Natural killer cell (primary cell): ENCODE measurements around the gene KLHL3. TPM values are rescaled to one million over a fixed set of nuclear protein-coding genes. Genes with fewer than 3 reads are reported as not detected.

Source experiments
- ATAC-seq, 3 donors: fragments of 150-1000 bp in 2 of 3; fragments of 200-7000 bp in 1 of 3; cut with Tn5 transposase; 1 replicate in 1 of 3; 2 replicates in 2 of 3; pipeline ENCODE4 v1.10.0; 2021; ENCODE audit warnings: mild to moderate bottlenecking in 2 of 3, moderate library complexity in 2 of 3
- DNase-seq, 2 donors: peaks; one replicate each; pipeline versions ENCODE4 v3.0.0 to v3.0.0-alpha.2; 2013 to 2021; ENCODE audit warnings: mixed read lengths in 1 of 2
- H3K27ac ChIP-seq: one replicate; pipeline ENCODE4 v1.5.1; 2013; ENCODE audit warnings: mild to moderate bottlenecking, low read length
- H3K27me3 ChIP-seq: one replicate; pipeline ENCODE4 v1.6.1; 2013; ENCODE audit warnings: low read length; ENCODE audit not compliant: control insufficient read depth, insufficient read depth
- H3K36me3 ChIP-seq: one replicate; pipeline ENCODE4 v1.6.1; 2013; ENCODE audit warnings: low read length; ENCODE audit not compliant: control insufficient read depth, insufficient read depth
- H3K4me1 ChIP-seq: one replicate; pipeline ENCODE4 v1.6.1; 2013; ENCODE audit warnings: low read length; ENCODE audit not compliant: control insufficient read depth, insufficient read depth
- H3K4me3 ChIP-seq: one replicate; pipeline ENCODE4 v1.5.1; 2013; ENCODE audit warnings: low read length
- H3K9me3 ChIP-seq: one replicate; pipeline ENCODE4 v1.6.1; 2013; ENCODE audit warnings: low read length; ENCODE audit not compliant: control insufficient read depth, insufficient read depth
- H3K27ac Mint-ChIP-seq, 2 donors: one replicate each; pipeline ENCODE4 v1.8.0; 2022; ENCODE audit warnings: mild to moderate bottlenecking in 2 of 2, mixed read lengths in 2 of 2, moderate library complexity in 1 of 2
- H3K27me3 Mint-ChIP-seq, 2 donors: one replicate each; pipeline ENCODE4 v1.8.0; 2022; ENCODE audit warnings: low read depth in 2 of 2, mixed read lengths in 2 of 2
- H3K36me3 Mint-ChIP-seq: one replicate; pipeline ENCODE4 v1.8.0; 2022; ENCODE audit warnings: mixed read lengths
- H3K4me1 Mint-ChIP-seq, 2 donors: one replicate each; pipeline ENCODE4 v1.8.0; 2022; ENCODE audit warnings: mixed read lengths in 2 of 2
- H3K4me3 Mint-ChIP-seq: one replicate; pipeline ENCODE4 v1.8.0; 2022; ENCODE audit warnings: mild to moderate bottlenecking, moderate library complexity, mixed read lengths
- H3K9me3 Mint-ChIP-seq, 2 donors: one replicate each; pipeline ENCODE4 v1.8.0; 2022; ENCODE audit warnings: mixed read lengths in 2 of 2
- CTCF ChIP-seq: fragments of 200-600 bp; IDR thresholded peaks from one replicate; pipeline ENCODE4 v1.8.0; 2022; ENCODE audit warnings: antibody characterized with exemption
- whole genome bisulfite sequencing: methylation state at CpG from one replicate; pipeline ENCODE4 v1.1.7; 2013; ENCODE audit warnings: missing lambda C conversion rate; ENCODE audit not compliant: insufficient coverage; 5-methylcytosine and 5-hydroxymethylcytosine counted together
- intact Hi-C: fragments of 100-400 bp; cut with micrococcal nuclease; formaldehyde crosslinking; loops from one replicate; pipeline ENCODE4 v1.14.2; 2022
- total RNA-seq, 4 donors: library from RNA; stranded (reverse); fragments of 120-200 nt in 1 of 4; gene quantifications; one replicate each; pipeline versions ENCODE4 v1.2.3 to v1.2.4, GENCODE V29; 2013 to 2022

The KLHL3 gene
- total RNA-seq, 3 donors from 2014 or later (not counting 1 experiment from before 2014, with no cell fraction given): 11.2 to 14.0 (median 13.2) TPM

- no peak overlapping the region for H3K4me3 Mint-ChIP-seq
- Histone ChIP-seq H3K27me3 (no peaks in the 10 kb centered on the region), H3K27ac (no peak overlapping the region), H3K9me3 (no peaks in the 10 kb centered on the region), H3K36me3 (peaks cover 4% of the 10 kb centered on the region), H3K4me1 (no peaks in the 10 kb centered on the region), H3K4me3 (no peak overlapping the region)
- H3K27ac Mint-ChIP-seq: no peak overlapping the region
- intact Hi-C loops: no loop called here
- TF ChIP-seq CTCF: no peak
- no CpG with 5 or more reads among the region's 1 CpG for WGBS
- H3K4me1 Mint-ChIP-seq: no peaks in the 10 kb centered on the region
- no peaks in the 10 kb centered on the region for H3K9me3 Mint-ChIP-seq
- H3K27me3 Mint-ChIP-seq: no peaks in the 10 kb centered on the region
- H3K36me3 Mint-ChIP-seq: no peaks in the 10 kb centered on the region
- ATAC-seq: no peak
- DNase-seq: no peak
Measured at GRCh38 chr5:137641148-137641547, 94.7 kb downstream of the KLHL3 start.

- H3K27me3 ChIP-seq: no peaks in the 10 kb centered on the region
- Mint-ChIP-seq H3K36me3 (no peaks in the 10 kb centered on the region), H3K27me3 (no peaks in the 10 kb centered on the region), H3K4me3 (no peak overlapping the region), H3K27ac (no peak overlapping the region), H3K4me1 (no peaks in the 10 kb centered on the region), H3K9me3 (no peaks in the 10 kb centered on the region)
- DNase-seq: no peak
- H3K4me1 ChIP-seq: no peaks in the 10 kb centered on the region
- WGBS: 89% methylated on average over 11 of the region's 11 CpGs
- intact Hi-C loops: no loop called here
- peaks cover 4% of the 10 kb centered on the region for H3K36me3 ChIP-seq
- no peak for TF ChIP-seq CTCF
- no peak for ATAC-seq
- H3K4me3 ChIP-seq: no peak overlapping the region
- H3K27ac ChIP-seq: no peak overlapping the region
- H3K9me3 ChIP-seq: no peaks in the 10 kb centered on the region
Measured at GRCh38 chr5:137639645-137640044, 96.2 kb downstream of the KLHL3 start.

GRCh38 chr5:137638841-137639240, 97.0 kb downstream of the KLHL3 start:
- H3K4me1 ChIP-seq: no peaks in the 10 kb centered on the region
- no peaks in the 10 kb centered on the region for H3K27me3 ChIP-seq
- no peak for ATAC-seq
- no peak overlapping the region for H3K4me3 ChIP-seq
- DNase-seq: no peak
- intact Hi-C loops: no loop called here
- no peak overlapping the region for H3K27ac Mint-ChIP-seq
- TF ChIP-seq CTCF: no peak
- no peaks in the 10 kb centered on the region for H3K27me3 Mint-ChIP-seq
- H3K27ac ChIP-seq: no peak overlapping the region
- WGBS: 96% methylated on average over 13 of the region's 13 CpGs
- no peaks in the 10 kb centered on the region for H3K9me3 ChIP-seq
- H3K4me1 Mint-ChIP-seq: no peaks in the 10 kb centered on the region
- peaks cover 4% of the 10 kb centered on the region for H3K36me3 ChIP-seq
- no peaks in the 10 kb centered on the region for H3K36me3 Mint-ChIP-seq
- H3K9me3 Mint-ChIP-seq: no peaks in the 10 kb centered on the region
- H3K4me3 Mint-ChIP-seq: no peak overlapping the region
